Midbrain (tissue), 1 donor: ENCODE data around the gene RNF17.

Experiments
- DNase-seq: peaks from one replicate; lab custom pipeline; 2025; lab: John Stamatoyannopoulos, UW

Gene RNF17

GRCh38 chr13:24861617-24862362, 97.8 kb downstream of the RNF17 start:
- no peak for DNase-seq

- no peak for DNase-seq
Measured at GRCh38 chr13:24863748-24864540, 100.0 kb downstream of the RNF17 start.

GRCh38 chr13:24864579-24864978, 100.6 kb downstream of the RNF17 start:
- DNase-seq = no peak

GRCh38 chr13:24865163-24865953, 101.4 kb downstream of the RNF17 start:
- DNase-seq = peak; percentile 27

GRCh38 chr13:24866488-24866887, 102.5 kb downstream of the RNF17 start:
- DNase-seq = no peak

- DNase-seq = no peak
Measured at GRCh38 chr13:24868874-24869273, 104.9 kb downstream of the RNF17 start.

GRCh38 chr13:24870380-24870760, 106.4 kb downstream of the RNF17 start:
- DNase-seq = no peak

GRCh38 chr13:24875566-24875965, 111.6 kb downstream of the RNF17 start:
- no peak for DNase-seq

GRCh38 chr13:24877531-24877930, 113.6 kb downstream of the RNF17 start:
- DNase-seq = no peak

- no peak for DNase-seq
Measured at GRCh38 chr13:24878340-24878739, 114.4 kb downstream of the RNF17 start.

- DNase-seq = no peak
Measured at GRCh38 chr13:24882665-24883064, 118.7 kb downstream of the RNF17 start.

- DNase-seq = no peak
Measured at GRCh38 chr13:24887759-24888158, 123.8 kb downstream of the RNF17 start.

- no peak for DNase-seq
Measured at GRCh38 chr13:24888291-24888931, 124.4 kb downstream of the RNF17 start.

- no peak for DNase-seq
Measured at GRCh38 chr13:24890256-24890655, 126.3 kb downstream of the RNF17 start.

- no peak for DNase-seq
Measured at GRCh38 chr13:24891476-24892108, 127.6 kb downstream of the RNF17 start.

GRCh38 chr13:24892829-24893228, 128.9 kb downstream of the RNF17 start:
- no peak for DNase-seq

- DNase-seq = no peak
Measured at GRCh38 chr13:24893863-24894262, 129.9 kb downstream of the RNF17 start.

GRCh38 chr13:24894277-24894971, 130.5 kb downstream of the RNF17 start:
- DNase-seq = no peak

GRCh38 chr13:24894972-24895300, 131.0 kb downstream of the RNF17 start:
- no peak for DNase-seq

- DNase-seq = no peak
Measured at GRCh38 chr13:24896061-24896460, 132.1 kb downstream of the RNF17 start.

GRCh38 chr13:24897293-24897692, 133.3 kb downstream of the RNF17 start:
- no peak for DNase-seq
